SK-N-SH treated with all-trans-retinoic acid at 6 μM for 48 hours (cell line): ENCODE measurements around the gene HIPK1.

ENCODE experiments used
- ATAC-seq: fragments of 200-7000 bp; cut with Tn5 transposase; 3 replicates; pipeline ENCODE4 v1.9.1; 2020; ENCODE audit warnings: mild to moderate bottlenecking, moderate library complexity
- ARNTL ChIP-seq: fragments of 450-650 bp; formaldehyde crosslinking; IDR thresholded peaks from 2 replicates; pipeline ENCODE4 v1.5.0; 2020; ENCODE audit warnings: low read depth, mild to moderate bottlenecking, moderate library complexity, borderline replicate concordance
- BACH2 ChIP-seq: fragments of 250-450 bp; sonication (Bioruptor Pico); IDR thresholded peaks from 2 replicates; pipeline ENCODE4 v1.9.0; 2021; ENCODE audit warnings: mild to moderate bottlenecking, borderline replicate concordance
- CSDC2 ChIP-seq: fragments of 250-450 bp; sonication (Bioruptor Pico); IDR thresholded peaks from 2 replicates; pipeline ENCODE4 v1.5.0; 2020; ENCODE audit warnings: mild to moderate bottlenecking, moderate library complexity
- ESRRG ChIP-seq: fragments of 250-450 bp; sonication (Bioruptor Pico); IDR thresholded peaks from 2 replicates; pipeline ENCODE4 v1.6.1; 2021; ENCODE audit warnings: mild to moderate bottlenecking
- ISL1 ChIP-seq: fragments of 250-450 bp; sonication (Bioruptor Pico); IDR thresholded peaks from 2 replicates; pipeline ENCODE4 v2.1.2; 2022; ENCODE audit warnings: mild to moderate bottlenecking, moderate library complexity
- POU6F1 ChIP-seq: fragments of 250-450 bp; sonication (Bioruptor Pico); IDR thresholded peaks from 2 replicates; pipeline ENCODE4 v1.8.0; 2021; ENCODE audit warnings: low read depth, mild to moderate bottlenecking, moderate library complexity, borderline replicate concordance
- PPARA ChIP-seq: fragments of 250-450 bp; sonication (Bioruptor Pico); IDR thresholded peaks from 2 replicates; pipeline ENCODE4 v1.5.0; 2020; ENCODE audit warnings: mild to moderate bottlenecking, borderline replicate concordance
- RARB ChIP-seq: fragments of 250-450 bp; sonication (Bioruptor Pico); IDR thresholded peaks from 2 replicates; pipeline ENCODE4 v1.8.0; 2021; ENCODE audit warnings: mild to moderate bottlenecking, moderate library complexity
- SNAI2 ChIP-seq: fragments of 250-450 bp; sonication (Bioruptor Pico); IDR thresholded peaks from 2 replicates; pipeline ENCODE4 v1.5.0; 2020; ENCODE audit warnings: mild to moderate bottlenecking, moderate library complexity
- TOX ChIP-seq: fragments of 250-450 bp; sonication (Bioruptor Pico); IDR thresholded peaks from 2 replicates; pipeline ENCODE4 v1.8.0; 2021; ENCODE audit warnings: mild to moderate bottlenecking, moderate library complexity, borderline replicate concordance
- ZC3H10 ChIP-seq: fragments of 250-450 bp; sonication (Bioruptor Pico); IDR thresholded peaks from 2 replicates; pipeline ENCODE4 v1.5.1; 2021; ENCODE audit warnings: mild to moderate bottlenecking, moderate library complexity
- ZFP3 ChIP-seq: fragments of 250-450 bp; sonication (Bioruptor Pico); IDR thresholded peaks from 2 replicates; pipeline ENCODE4 v1.5.0; 2020; ENCODE audit warnings: mild to moderate bottlenecking, moderate library complexity
- ZFP30 ChIP-seq: fragments of 450-650 bp; formaldehyde crosslinking; IDR thresholded peaks from 2 replicates; pipeline ENCODE4 v1.5.0; 2022; ENCODE audit warnings: mild to moderate bottlenecking, moderate library complexity
- ZNF565 ChIP-seq: fragments of 450-650 bp; formaldehyde crosslinking; conservative IDR thresholded peaks from 2 replicates; pipeline ENCODE4 v1.5.0; 2020; ENCODE audit warnings: low read depth, mild to moderate bottlenecking, moderate library complexity
- ZNF70 ChIP-seq: fragments of 450-650 bp; formaldehyde crosslinking; IDR thresholded peaks from 2 replicates; pipeline ENCODE4 v1.5.0; 2020; ENCODE audit warnings: mild to moderate bottlenecking, moderate library complexity
- ZNF8 ChIP-seq: fragments of 450-650 bp; formaldehyde crosslinking; IDR thresholded peaks from 2 replicates; pipeline ENCODE4 v1.5.0; 2020; ENCODE audit warnings: mild to moderate bottlenecking, moderate library complexity
- TF ChIP-seq, protein P1 (sequence below): fragments of 250-450 bp; sonication (Bioruptor Pico); IDR thresholded peaks from 2 replicates; pipeline ENCODE4 v1.5.0; 2020; ENCODE audit warnings: mild to moderate bottlenecking, moderate library complexity
- TF ChIP-seq, protein P2 (sequence below): fragments of 250-450 bp; sonication (Bioruptor Pico); IDR thresholded peaks from 2 replicates; pipeline ENCODE4 v1.5.1; 2020; ENCODE audit warnings: low read depth, mild to moderate bottlenecking, moderate library complexity
- TF ChIP-seq, protein P3 (sequence below): fragments of 250-450 bp; sonication (Bioruptor Pico); IDR thresholded peaks from 2 replicates; pipeline ENCODE4 v1.8.0; 2020; ENCODE audit warnings: mild to moderate bottlenecking, moderate library complexity, borderline replicate concordance

The HIPK1 gene

GRCh38 chr1:113990530-113990929 lies 61.4 kb downstream of the HIPK1 start (continued):
- TF ChIP-seq, protein P1, sequence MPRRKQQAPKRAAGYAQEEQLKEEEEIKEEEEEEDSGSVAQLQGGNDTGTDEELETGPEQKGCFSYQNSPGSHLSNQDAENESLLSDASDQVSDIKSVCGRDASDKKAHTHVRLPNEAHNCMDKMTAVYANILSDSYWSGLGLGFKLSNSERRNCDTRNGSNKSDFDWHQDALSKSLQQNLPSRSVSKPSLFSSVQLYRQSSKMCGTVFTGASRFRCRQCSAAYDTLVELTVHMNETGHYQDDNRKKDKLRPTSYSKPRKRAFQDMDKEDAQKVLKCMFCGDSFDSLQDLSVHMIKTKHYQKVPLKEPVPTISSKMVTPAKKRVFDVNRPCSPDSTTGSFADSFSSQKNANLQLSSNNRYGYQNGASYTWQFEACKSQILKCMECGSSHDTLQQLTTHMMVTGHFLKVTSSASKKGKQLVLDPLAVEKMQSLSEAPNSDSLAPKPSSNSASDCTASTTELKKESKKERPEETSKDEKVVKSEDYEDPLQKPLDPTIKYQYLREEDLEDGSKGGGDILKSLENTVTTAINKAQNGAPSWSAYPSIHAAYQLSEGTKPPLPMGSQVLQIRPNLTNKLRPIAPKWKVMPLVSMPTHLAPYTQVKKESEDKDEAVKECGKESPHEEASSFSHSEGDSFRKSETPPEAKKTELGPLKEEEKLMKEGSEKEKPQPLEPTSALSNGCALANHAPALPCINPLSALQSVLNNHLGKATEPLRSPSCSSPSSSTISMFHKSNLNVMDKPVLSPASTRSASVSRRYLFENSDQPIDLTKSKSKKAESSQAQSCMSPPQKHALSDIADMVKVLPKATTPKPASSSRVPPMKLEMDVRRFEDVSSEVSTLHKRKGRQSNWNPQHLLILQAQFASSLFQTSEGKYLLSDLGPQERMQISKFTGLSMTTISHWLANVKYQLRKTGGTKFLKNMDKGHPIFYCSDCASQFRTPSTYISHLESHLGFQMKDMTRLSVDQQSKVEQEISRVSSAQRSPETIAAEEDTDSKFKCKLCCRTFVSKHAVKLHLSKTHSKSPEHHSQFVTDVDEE (CRISPR knock-in tag): no peak
- TF ChIP-seq ISL1 (CRISPR knock-in tag) (no peak), CSDC2 (CRISPR knock-in tag) (no peak), ARNTL (CRISPR knock-in tag) (no peak), POU6F1 (CRISPR knock-in tag) (no peak), BACH2 (CRISPR knock-in tag) (no peak), TOX (CRISPR knock-in tag) (no peak), ZNF8 (CRISPR knock-in tag) (no peak), RARB (CRISPR knock-in tag) (no peak), ZC3H10 (no peak), ZNF565 (CRISPR knock-in tag) (no peak)
- TF ChIP-seq, all 23 proteins: peak for 0

- TF ChIP-seq RARB (CRISPR knock-in tag) (no peak), CSDC2 (CRISPR knock-in tag) (no peak), POU6F1 (CRISPR knock-in tag) (no peak), BACH2 (CRISPR knock-in tag) (no peak), ESRRG (CRISPR knock-in tag) (no peak), TOX (CRISPR knock-in tag) (no peak), ZFP30 (CRISPR knock-in tag) (no peak), PPARA (CRISPR knock-in tag) (no peak), ZC3H10 (no peak), ZNF70 (CRISPR knock-in tag) (no peak), SNAI2 (CRISPR knock-in tag) (no peak), ZFP3 (CRISPR knock-in tag) (no peak), ARNTL (CRISPR knock-in tag) (no peak)
- TF ChIP-seq, protein P2, sequence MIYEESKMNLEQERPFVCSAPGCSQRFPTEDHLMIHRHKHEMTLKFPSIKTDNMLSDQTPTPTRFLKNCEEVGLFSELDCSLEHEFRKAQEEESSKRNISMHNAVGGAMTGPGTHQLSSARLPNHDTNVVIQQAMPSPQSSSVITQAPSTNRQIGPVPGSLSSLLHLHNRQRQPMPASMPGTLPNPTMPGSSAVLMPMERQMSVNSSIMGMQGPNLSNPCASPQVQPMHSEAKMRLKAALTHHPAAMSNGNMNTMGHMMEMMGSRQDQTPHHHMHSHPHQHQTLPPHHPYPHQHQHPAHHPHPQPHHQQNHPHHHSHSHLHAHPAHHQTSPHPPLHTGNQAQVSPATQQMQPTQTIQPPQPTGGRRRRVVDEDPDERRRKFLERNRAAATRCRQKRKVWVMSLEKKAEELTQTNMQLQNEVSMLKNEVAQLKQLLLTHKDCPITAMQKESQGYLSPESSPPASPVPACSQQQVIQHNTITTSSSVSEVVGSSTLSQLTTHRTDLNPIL: no peak
- TF ChIP-seq, protein P1 (CRISPR knock-in tag): no peak
- TF ChIP-seq, protein P3, sequence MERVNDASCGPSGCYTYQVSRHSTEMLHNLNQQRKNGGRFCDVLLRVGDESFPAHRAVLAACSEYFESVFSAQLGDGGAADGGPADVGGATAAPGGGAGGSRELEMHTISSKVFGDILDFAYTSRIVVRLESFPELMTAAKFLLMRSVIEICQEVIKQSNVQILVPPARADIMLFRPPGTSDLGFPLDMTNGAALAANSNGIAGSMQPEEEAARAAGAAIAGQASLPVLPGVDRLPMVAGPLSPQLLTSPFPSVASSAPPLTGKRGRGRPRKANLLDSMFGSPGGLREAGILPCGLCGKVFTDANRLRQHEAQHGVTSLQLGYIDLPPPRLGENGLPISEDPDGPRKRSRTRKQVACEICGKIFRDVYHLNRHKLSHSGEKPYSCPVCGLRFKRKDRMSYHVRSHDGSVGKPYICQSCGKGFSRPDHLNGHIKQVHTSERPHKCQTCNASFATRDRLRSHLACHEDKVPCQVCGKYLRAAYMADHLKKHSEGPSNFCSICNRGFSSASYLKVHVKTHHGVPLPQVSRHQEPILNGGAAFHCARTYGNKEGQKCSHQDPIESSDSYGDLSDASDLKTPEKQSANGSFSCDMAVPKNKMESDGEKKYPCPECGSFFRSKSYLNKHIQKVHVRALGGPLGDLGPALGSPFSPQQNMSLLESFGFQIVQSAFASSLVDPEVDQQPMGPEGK (CRISPR knock-in tag): no peak
- ATAC-seq: no peak
These were observed 61.8 kb downstream of the HIPK1 start for GRCh38 chr1:113990961-113991360.
